Naive thymus-derived CD8-positive, alpha-beta T cell (primary cell): ENCODE results near the gene PARP1. TPM values are rescaled to one million over a fixed set of nuclear protein-coding genes. Genes with fewer than 3 reads are reported as not detected.
"Not testable (repeated sequence)": the region's sequence is repeated elsewhere in the genome, so short reads cannot be mapped to it uniquely, and the experiment has no call there.

Experiments
- ATAC-seq, 2 donors: fragments of 150-1000 bp; cut with Tn5 transposase in 1 of 2; sonication (Bioruptor Pico), chemical (Tn5 transposase) in 1 of 2; 1 replicate in 1 of 2; 2 replicates in 1 of 2; pipeline ENCODE4 v1.10.0; 2021; ENCODE audit warnings: mild to moderate bottlenecking in 2 of 2, moderate library complexity in 2 of 2
- POLR2A ChIA-PET: fragments of 350-600 bp; sonication (Branson Sonifier 250); formaldehyde crosslinking; loops from one replicate; lab custom pipeline; 2021; ENCODE audit warnings: antibody characterized with exemption; lab: Charles Lee
- DNase-seq, 10 donors: peaks; one replicate each; pipeline versions ENCODE4 v3.0.0 to v3.0.0-alpha.2; 2020 to 2022
- H3K27ac Mint-ChIP-seq, 10 donors: one replicate each; pipeline ENCODE4 v1.8.0; 2020 to 2022; ENCODE audit warnings: mild to moderate bottlenecking in 10 of 10, mixed read lengths in 10 of 10, moderate library complexity in 4 of 10, inconsistent platforms in 1 of 10
- H3K27me3 Mint-ChIP-seq, 5 donors: one replicate each; pipeline ENCODE4 v1.8.0; 2021 to 2022; ENCODE audit warnings: mixed read lengths in 5 of 5
- H3K36me3 Mint-ChIP-seq, 3 donors: one replicate each; pipeline ENCODE4 v1.8.0; 2020 to 2022; ENCODE audit warnings: mixed read lengths in 3 of 3, mild to moderate bottlenecking in 2 of 3, inconsistent platforms in 1 of 3
- H3K4me1 Mint-ChIP-seq, 4 donors: one replicate each; pipeline ENCODE4 v1.8.0; 2021 to 2022; ENCODE audit warnings: mixed read lengths in 4 of 4
- H3K4me3 Mint-ChIP-seq, 10 donors: one replicate each; pipeline ENCODE4 v1.8.0; 2020 to 2022; ENCODE audit warnings: mild to moderate bottlenecking in 10 of 10, mixed read lengths in 10 of 10, moderate library complexity in 6 of 10, inconsistent platforms in 1 of 10
- H3K9me3 Mint-ChIP-seq, 9 donors: one replicate each; pipeline ENCODE4 v1.8.0; 2020 to 2022; ENCODE audit warnings: mixed read lengths in 9 of 9, mild to moderate bottlenecking in 3 of 9, inconsistent platforms in 1 of 9, moderate library complexity in 1 of 9
- polyA plus RNA-seq, 3 donors: library from polyadenylated mRNA; unstranded; fragments of 300-500 nt; fragmentation: Illumina TruSeq; gene quantifications; one replicate each; pipeline ENCODE4 v1.2.3, GENCODE V29; 2021
- total RNA-seq, 8 experiments: library from RNA in 2 of 8; stranded (reverse) in 2 of 8; gene quantifications; one replicate each; pipeline ENCODE4 v1.2.3 and lab custom pipeline; 2021 to 2026

Gene PARP1
- total and polyA plus RNA-seq, 5 experiments from 2014 or later: 98.6 to 128 (median 103) TPM

DNA sequence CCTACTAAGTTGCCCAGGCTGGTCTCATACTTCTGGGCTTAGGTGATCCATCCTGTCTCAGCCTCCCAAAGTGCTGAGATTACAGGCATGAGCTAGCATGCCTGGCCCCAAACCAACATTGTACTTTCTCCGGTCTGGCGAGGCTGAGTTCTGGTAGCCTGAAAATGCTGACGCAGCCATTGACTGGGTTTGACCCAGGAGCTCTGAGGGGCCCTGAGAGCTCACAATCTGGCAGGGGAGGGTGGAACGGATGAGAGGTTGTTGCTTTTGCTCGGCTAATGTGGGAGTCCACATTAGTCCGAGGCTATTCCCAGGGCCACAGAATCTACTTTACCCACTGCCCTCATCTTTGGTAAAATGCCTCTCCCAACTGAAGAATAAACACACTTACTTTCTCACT is 35.1 kb upstream of the PARP1 start:
- H3K4me3 Mint-ChIP-seq: no peak overlapping the region
- POLR2A ChIA-PET: interaction anchor here (4.2 kb wide), 1 partner anchor 13 kb away, joined by 29 read pairs; no protein-coding TSS in a partner anchor

DNA sequence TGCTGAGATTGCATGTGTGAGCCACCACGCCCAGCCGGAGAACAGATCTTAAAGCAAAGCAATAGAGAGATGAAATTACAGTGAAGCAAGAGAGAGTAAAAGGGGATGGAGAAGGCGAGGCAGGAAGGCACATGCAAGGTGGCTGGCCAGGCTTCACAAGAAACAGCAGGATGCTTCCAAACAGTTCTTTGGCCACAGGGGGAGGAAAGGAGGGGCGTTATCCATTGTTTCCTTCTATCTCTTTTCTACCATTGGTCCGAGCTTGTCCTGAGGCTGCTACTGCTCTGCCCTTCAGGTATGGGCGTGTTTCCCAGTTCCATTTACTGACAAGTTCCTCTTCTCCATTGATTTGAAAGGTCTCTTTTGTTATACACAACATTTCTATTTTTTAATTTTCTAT is 33.7 kb upstream of the PARP1 start:
- ATAC-seq: no peak
- Mint-ChIP-seq H3K4me3 (no peak overlapping the region), H3K27ac (no peak overlapping the region), H3K36me3 (no peaks in the 10 kb centered on the region), H3K9me3 (peaks cover 0 to 3% (median 0%) of the 10 kb centered on the region in 9 donors), H3K4me1 (peaks cover 24 to 36% (median 34%) of the 10 kb centered on the region in 4 donors), H3K27me3 (no peaks in the 10 kb centered on the region)
- no peak for DNase-seq
- POLR2A ChIA-PET: interaction anchor here (1.1 to 1.3 kb wide), 2 partner anchors 16 to 33 kb away, joined by 3 read pairs; no protein-coding TSS in a partner anchor

More for the DNA sequence above, 35.1 kb upstream of the PARP1 start:
- no peaks in the 10 kb centered on the region for H3K27me3 Mint-ChIP-seq
- ATAC-seq: no peak
- DNase-seq: no peak
- H3K9me3 Mint-ChIP-seq: peaks cover 0 to 3% (median 0%) of the 10 kb centered on the region in 9 donors
- H3K36me3 Mint-ChIP-seq: no peaks in the 10 kb centered on the region
- no peak overlapping the region for H3K27ac Mint-ChIP-seq
- peaks cover 24 to 37% (median 35%) of the 10 kb centered on the region in 4 donors for H3K4me1 Mint-ChIP-seq

DNA sequence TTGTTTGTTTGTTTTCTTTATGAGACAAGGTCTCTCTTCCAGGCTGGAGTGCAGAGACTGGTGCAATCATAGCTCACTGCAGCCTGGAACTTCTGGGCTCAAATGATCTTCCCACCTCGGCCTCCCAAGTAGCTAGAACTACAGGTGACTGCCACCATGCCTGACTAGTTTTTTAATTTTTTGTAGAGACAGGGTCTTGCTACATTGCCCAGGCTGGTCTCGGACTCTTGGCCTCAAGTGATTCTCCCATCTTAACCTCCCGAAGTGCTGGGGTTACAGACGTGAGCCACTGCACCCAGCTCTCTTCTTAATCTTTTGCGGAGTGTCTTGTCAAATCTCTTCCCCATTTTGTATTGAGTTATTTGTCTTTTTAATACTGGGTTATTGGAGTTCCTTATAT is 32.6 kb upstream of the PARP1 start:
- DNase-seq (no peak), ATAC-seq (no peak)
- POLR2A ChIA-PET: interaction anchor here (1.1 kb wide), 1 partner anchor 15 kb away, joined by 3 read pairs; no protein-coding TSS in a partner anchor
- Mint-ChIP-seq H3K4me1 (peaks cover 16 to 29% (median 24%) of the 10 kb centered on the region in 4 donors), H3K36me3 (no peaks in the 10 kb centered on the region), H3K27ac (no peak overlapping the region), H3K9me3 (peaks cover 0 to 3% (median 0%) of the 10 kb centered on the region in 9 donors), H3K27me3 (no peaks in the 10 kb centered on the region), H3K4me3 (no peak overlapping the region)

DNA sequence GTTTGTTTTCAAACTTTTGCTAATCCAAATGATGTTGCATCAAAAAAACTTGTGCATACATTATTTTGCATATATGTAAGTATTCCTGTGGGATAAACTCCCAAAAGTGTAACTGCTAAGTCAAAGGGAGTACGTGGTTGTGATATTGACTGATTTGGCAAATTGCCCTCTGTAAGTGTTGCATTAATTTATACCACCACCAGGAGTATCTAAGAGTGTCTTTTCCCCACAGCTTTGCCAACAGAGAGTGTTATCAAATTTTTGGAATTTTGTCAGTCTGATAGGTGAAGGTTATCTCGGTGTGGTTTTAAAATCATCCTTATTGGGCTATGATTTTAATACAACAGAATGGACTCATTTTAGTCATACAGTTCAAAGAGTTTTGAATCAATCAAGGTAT is 30.1 kb upstream of the PARP1 start:
- ATAC-seq: no peak
- Mint-ChIP-seq H3K9me3 (peaks cover 0 to 3% (median 0%) of the 10 kb centered on the region in 9 donors), H3K4me3 (no peak overlapping the region), H3K27me3 (no peaks in the 10 kb centered on the region), H3K27ac (no peak overlapping the region), H3K4me1 (peaks cover 0 to 7% (median 2%) of the 10 kb centered on the region in 4 donors), H3K36me3 (no peaks in the 10 kb centered on the region)
- DNase-seq: peak in 1 of 10 donors; percentile 22
- POLR2A ChIA-PET: interaction anchor here (0.9 kb wide), 1 partner anchor 10 kb away, joined by 3 read pairs; no protein-coding TSS in a partner anchor

DNA sequence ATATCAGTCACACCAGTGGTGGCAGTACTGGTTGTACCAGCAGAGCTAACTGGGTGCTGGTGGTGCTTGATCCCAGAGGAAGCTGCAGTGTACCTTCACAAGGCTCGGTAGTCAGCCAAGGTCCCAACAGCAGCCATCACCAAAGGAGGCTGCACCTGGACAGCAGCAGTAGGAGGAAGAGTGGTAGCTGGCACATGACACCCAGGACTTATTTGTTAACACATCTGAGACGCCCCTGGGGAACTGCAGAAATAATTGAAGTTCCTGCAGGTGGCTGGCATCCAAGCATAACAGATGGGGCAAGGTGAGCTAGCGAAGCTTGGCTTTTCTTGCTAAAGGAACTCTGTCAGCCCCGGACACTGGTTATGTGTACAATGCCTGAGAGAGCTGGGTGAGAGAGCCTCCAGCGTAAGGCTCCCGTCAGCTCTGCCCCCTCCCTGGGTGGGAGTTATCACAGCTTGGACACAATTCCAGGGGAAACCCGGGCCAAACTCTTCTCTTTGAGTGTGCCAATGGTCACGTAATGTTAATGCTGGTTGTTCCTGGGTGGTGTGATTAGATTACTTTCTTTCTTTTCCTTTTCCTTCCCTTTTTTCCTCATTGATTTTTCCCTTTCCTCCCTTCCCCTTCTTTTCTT is 29.1 kb upstream of the PARP1 start:
- Mint-ChIP-seq H3K27ac (no peak overlapping the region), H3K27me3 (no peaks in the 10 kb centered on the region), H3K9me3 (peaks cover 0 to 3% (median 0%) of the 10 kb centered on the region in 9 donors), H3K4me3 (no peak overlapping the region), H3K36me3 (no peaks in the 10 kb centered on the region), H3K4me1 (peaks cover 0 to 7% (median 3%) of the 10 kb centered on the region in 4 donors)
- POLR2A ChIA-PET: interaction anchor here (0.6 to 2.2 kb wide), 4 partner anchors 7 to 308 kb away, joined by 3 to 10 read pairs (median 4); no protein-coding TSS in a partner anchor
- DNase-seq: peak in 1 of 10 donors; percentile 6
- ATAC-seq: no peak

DNA sequence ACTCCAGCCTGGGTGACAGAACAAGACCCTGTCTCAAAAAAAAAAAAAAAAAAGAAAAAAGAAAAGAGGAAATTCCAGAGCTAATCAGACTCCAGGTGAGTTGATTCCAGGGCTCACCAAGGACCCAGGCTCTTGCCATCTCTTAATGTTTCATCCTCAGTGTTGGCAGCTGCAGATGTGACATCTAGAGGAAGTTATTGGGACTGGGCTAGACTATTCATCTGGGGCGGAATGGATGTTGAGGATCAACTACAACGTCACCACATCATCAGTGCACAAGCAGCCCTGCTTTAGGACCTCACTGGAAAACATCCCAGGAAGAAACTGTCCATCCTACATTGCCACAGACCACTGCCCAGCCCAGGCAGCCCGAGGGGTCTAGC is 28.6 kb upstream of the PARP1 start:
- H3K4me1 Mint-ChIP-seq: peaks cover 0 to 7% (median 2%) of the 10 kb centered on the region in 4 donors
- no peak overlapping the region for H3K4me3 Mint-ChIP-seq
- DNase-seq: no peak
- no peaks in the 10 kb centered on the region for H3K27me3 Mint-ChIP-seq
- H3K27ac Mint-ChIP-seq: no peak overlapping the region
- peaks cover 0 to 3% (median 0%) of the 10 kb centered on the region in 9 donors for H3K9me3 Mint-ChIP-seq
- H3K36me3 Mint-ChIP-seq: no peaks in the 10 kb centered on the region
- no peak for ATAC-seq
- POLR2A ChIA-PET: interaction anchor here (0.6 to 2.2 kb wide), 5 partner anchors 8 to 309 kb away, joined by 3 to 10 read pairs (median 3); no protein-coding TSS in a partner anchor

DNA sequence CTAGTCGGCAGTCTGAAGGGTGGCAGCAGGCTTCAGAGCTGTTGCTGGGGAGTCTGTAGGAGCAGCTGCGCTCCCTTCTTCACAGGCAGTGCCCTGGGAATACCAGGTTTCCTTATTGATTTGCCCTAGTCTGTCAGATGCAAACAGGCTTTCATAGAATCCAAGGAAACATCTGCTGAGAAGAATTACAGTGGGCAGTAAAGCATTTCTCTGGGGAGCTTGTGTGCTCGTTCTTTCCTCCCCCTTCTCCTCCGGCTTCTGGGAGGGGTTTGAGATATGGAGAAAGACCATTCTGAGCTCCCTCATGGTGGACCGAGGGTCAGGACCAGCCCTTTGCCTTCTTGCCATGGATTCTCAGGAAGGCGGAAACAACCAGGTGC is 25.4 kb upstream of the PARP1 start:
- H3K27ac Mint-ChIP-seq: no peak overlapping the region
- DNase-seq (no peak), ATAC-seq (no peak)
- no peaks in the 10 kb centered on the region for H3K27me3 Mint-ChIP-seq
- H3K4me3 Mint-ChIP-seq: no peak overlapping the region
- no peaks in the 10 kb centered on the region for H3K36me3 Mint-ChIP-seq
- POLR2A ChIA-PET: no interaction called here
- no peaks in the 10 kb centered on the region for H3K9me3 Mint-ChIP-seq
- H3K4me1 Mint-ChIP-seq: peaks cover 14 to 18% (median 17%) of the 10 kb centered on the region in 4 donors

DNA sequence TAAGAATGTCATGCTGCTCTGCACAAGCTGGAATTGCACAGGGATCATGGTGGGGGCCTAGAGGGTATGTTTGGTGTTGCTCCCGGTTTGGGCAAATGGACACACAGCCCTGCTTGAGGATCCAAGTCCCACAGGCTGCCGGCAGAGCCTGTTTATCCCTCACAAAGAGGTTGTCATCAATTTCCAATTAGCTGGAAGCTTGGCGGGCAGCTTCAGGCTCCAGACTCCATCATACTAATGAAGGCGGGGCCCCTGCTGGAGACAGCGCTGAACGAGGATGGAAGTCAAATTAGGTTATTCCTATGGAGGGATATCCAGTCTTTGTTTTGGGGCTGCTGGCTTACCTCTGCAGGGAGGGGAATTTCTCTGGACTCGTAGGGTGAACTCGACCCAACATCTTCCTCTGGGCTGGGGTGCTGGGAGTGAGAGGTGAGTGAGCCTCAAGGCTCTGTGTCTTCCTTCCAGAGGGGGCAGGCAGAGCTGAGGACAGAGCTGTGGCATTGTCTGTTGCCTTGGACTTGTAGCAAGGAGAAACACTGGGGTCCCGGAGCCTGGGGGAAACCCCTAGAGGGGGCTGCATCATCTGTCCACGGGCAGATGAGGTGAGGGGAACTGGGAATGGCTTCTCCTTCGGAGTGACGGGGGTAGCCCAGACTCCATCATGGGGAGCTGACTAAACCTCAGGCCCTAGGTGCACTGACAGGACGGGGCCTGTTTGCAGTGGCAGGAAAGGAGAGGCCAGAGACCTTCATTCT is 24.9 kb upstream of the PARP1 start:
- Mint-ChIP-seq H3K27me3 (no peaks in the 10 kb centered on the region), H3K9me3 (no peaks in the 10 kb centered on the region), H3K27ac (no peak overlapping the region), H3K4me3 (no peak overlapping the region), H3K4me1 (peaks cover 16 to 23% (median 21%) of the 10 kb centered on the region in 4 donors), H3K36me3 (no peaks in the 10 kb centered on the region)
- no peak for ATAC-seq
- DNase-seq: no peak
- POLR2A ChIA-PET: no interaction called here

DNA sequence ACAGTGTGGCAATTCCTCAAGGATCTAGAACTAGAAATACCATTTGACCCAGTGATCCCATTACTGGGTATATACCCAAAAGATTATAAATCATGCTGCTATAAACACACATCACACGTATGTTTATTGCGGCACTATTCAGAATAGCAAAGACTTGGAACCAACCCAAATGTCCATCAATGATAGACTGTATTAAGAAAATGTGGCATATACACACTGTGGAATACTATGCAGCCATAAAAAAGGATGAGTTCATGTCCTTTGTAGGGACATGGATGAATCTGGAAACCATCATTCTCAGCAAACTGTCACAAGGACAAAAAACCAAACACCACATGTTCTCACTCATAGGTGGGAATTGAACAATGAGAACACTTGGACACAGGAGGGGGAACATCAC is 24.0 kb upstream of the PARP1 start:
- H3K9me3 Mint-ChIP-seq, H3K27ac Mint-ChIP-seq, POLR2A ChIA-PET, ATAC-seq, H3K27me3 Mint-ChIP-seq, H3K36me3 Mint-ChIP-seq, H3K4me3 Mint-ChIP-seq, DNase-seq: not testable (repeated sequence)
- H3K4me1 Mint-ChIP-seq: peaks cover 22 to 31% (median 28%) of the 10 kb centered on the region in 4 donors

DNA sequence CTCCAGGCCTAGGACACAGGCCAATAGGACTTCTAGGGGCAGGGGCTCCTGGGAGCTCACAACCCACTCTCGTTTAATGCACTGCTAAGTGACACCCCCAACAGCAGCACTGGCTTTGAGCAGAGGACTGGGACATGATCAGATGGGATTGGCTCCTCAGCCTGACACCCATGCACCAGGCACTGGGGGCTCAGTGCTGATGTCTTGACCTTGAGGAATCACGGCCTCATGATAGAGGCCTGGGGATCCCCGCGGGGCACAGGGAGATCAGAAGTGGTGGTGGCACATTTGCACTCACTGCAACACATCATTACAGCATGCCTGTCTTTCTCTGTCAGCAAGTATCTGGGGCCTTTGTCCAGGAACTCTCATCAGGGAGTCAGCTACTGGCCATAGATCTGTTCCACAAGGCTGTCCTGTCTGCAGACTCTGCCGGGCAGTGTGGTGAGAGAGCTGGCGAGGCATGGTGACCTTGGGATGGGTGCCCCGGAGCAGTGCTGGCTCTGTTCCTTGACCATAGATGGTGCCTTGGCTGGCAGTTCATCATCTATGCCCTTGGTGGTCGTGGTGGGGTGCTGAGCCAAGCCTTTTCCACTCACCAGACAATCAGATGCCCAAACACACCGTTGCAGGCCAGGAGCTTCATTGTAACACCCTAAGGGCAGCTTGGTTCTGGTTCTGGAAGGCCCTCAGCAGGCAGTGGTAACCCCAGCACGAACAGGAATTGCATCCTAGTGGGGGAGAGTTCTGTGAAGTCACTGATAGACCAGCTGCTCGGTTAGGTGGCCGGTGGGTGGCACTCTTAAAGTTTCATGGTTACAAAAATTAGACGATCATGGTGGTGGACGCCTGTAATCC is 22.2 kb upstream of the PARP1 start:
- POLR2A ChIA-PET: interaction anchor here (1.8 kb wide), 1 partner anchor 14 kb away, joined by 8 read pairs; no protein-coding TSS in a partner anchor
- Mint-ChIP-seq H3K27me3 (no peaks in the 10 kb centered on the region), H3K27ac (peak overlapping the region in 4 of 10 donors; percentile 11 to 37 (median 22)), H3K4me1 (peaks cover 22 to 42% (median 34%) of the 10 kb centered on the region in 4 donors), H3K36me3 (no peaks in the 10 kb centered on the region), H3K4me3 (peak overlapping the region in 2 of 10 donors; percentile 26 to 36), H3K9me3 (no peaks in the 10 kb centered on the region)
- ATAC-seq: no peak
- DNase-seq: no peak

DNA sequence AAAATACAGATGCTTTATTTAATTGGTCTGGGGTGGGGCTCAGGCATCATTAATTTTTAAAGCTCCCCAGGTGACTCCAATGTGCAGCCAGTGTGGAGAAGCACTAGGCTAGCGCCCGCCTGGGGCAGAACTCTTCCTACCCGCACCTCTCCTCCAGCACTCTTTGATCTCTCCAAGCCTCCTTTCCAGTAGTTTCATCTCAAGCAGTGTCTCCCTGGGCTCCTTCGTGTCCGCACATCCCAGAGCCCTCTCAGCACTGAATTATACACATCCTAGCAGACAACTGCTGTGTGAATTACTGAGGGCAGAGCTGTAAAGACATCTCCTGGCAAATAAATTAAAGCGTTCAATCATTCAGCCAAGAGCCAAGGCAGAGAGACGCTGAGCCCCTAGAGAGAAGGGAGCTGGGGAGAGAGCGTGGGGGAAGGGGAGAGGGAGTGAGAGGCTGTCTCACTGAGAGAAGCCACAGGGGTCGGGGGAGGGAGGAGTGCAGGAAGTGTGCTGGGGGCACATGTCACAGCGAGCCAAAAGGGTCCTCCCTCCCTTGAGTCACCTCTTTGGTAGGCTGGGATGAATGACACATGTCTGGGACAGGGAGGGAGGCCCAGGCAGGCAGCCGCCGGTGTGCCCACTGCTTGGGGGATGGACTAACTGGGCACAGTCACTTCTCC is 21.0 kb upstream of the PARP1 start:
- Mint-ChIP-seq H3K4me3 (peak overlapping the region in 9 of 10 donors; percentile 16 to 77 (median 45)), H3K4me1 (peaks cover 22 to 42% (median 34%) of the 10 kb centered on the region in 4 donors), H3K9me3 (no peaks in the 10 kb centered on the region), H3K27ac (peak overlapping the region in 6 of 10 donors; percentile 1 to 84 (median 40)), H3K27me3 (no peaks in the 10 kb centered on the region), H3K36me3 (no peaks in the 10 kb centered on the region)
- POLR2A ChIA-PET: interaction anchor here (0.7 to 1.8 kb wide), 3 partner anchors 15 to 22 kb away, joined by 3 to 8 read pairs (median 3); no protein-coding TSS in a partner anchor
- peak; percentile 4 to 27 for ATAC-seq
- peak in 2 of 10 donors; percentile 16 for DNase-seq
